GM12878 (cell line): ENCODE results near the gene RUSC1. TPM values are rescaled to one million over a fixed set of nuclear protein-coding genes. Genes with fewer than 3 reads are reported as not detected.

Experiments
- CEBPB ChIP-seq, 2 experiments: fragments of 150-350 bp in 1 of 2; IDR thresholded peaks; 2 replicates each; pipeline ENCODE4 v1.6.1; 2012 to 2014; ENCODE audit warnings: low read depth in 2 of 2, low read length in 2 of 2, borderline replicate concordance in 1 of 2, inconsistent platforms in 1 of 2
- CREM ChIP-seq: IDR thresholded peaks from 2 replicates; pipeline ENCODE4 v1.6.1; 2014; ENCODE audit warnings: antibody characterized with exemption, low read depth
- E2F4 ChIP-seq: IDR thresholded peaks from 2 replicates; pipeline ENCODE4 v1.6.1; 2012; ENCODE audit warnings: low read depth, low read length, improper control_type of control experiment
- EED ChIP-seq: sonication (generic); IDR thresholded peaks from 2 replicates; pipeline ENCODE4 v1.6.1; 2016; ENCODE audit warnings: antibody characterized with exemption, low read depth
- EGR1 ChIP-seq, 2 experiments: IDR thresholded peaks; 1 replicate in 1 of 2; 2 replicates in 1 of 2; pipeline ENCODE4 v1.6.1; 2011 to 2012; ENCODE audit warnings: low read depth in 2 of 2, low read length in 2 of 2, borderline replicate concordance in 1 of 2, mild to moderate bottlenecking in 1 of 2, moderate library complexity in 1 of 2
- EP300 ChIP-seq, 2 experiments: fragments of 150-350 bp in 1 of 2; IDR thresholded peaks; 2 replicates each; pipeline ENCODE4 v1.6.1; 2011 to 2012; ENCODE audit warnings: low read depth in 2 of 2, low read length in 2 of 2, borderline replicate concordance in 1 of 2, improper control_type of control experiment in 1 of 2, inconsistent platforms in 1 of 2; ENCODE audit not compliant: control insufficient read depth in 1 of 2
- LARP7 ChIP-seq: fragments of 450-650 bp; IDR thresholded peaks from 2 replicates; pipeline ENCODE4 v1.6.1; 2017; ENCODE audit warnings: mild to moderate bottlenecking
- MTA3 ChIP-seq: IDR thresholded peaks from 2 replicates; pipeline ENCODE4 v1.6.1; 2012; ENCODE audit warnings: low read length, inconsistent platforms, borderline replicate concordance
- RUNX3 ChIP-seq: IDR thresholded peaks from 2 replicates; pipeline ENCODE4 v1.6.1; 2012; ENCODE audit warnings: low read length, inconsistent platforms
- ZNF592 ChIP-seq: fragments of 450-650 bp; IDR thresholded peaks from 2 replicates; pipeline ENCODE4 v1.6.1; 2017; ENCODE audit warnings: mild to moderate bottlenecking, moderate library complexity
- polyA plus RNA-seq, 11 experiments: library from polyadenylated mRNA; depleted of rRNA in 4 of 11; unstranded in 6 of 11; stranded (reverse) in 5 of 11; fragments of >200 nt; fragmentation: Nextera tagmentation in 4 of 11; fragmentation: Illumina TruSeq in 1 of 11; extraction: Ambion mirVana in 4 of 11; extraction: Trizol in 1 of 11; gene quantifications; 1 replicate in 1 of 11; 2 replicates in 10 of 11; pipeline versions ENCODE4 v1.2.1 to v1.2.3, GENCODE V29; 2011 to 2016; ENCODE audit warnings: inconsistent platforms in 2 of 11, missing spikeins in 2 of 11, low read depth in 1 of 11
- total RNA-seq, 4 experiments: library from RNA; depleted of rRNA in 3 of 4; stranded (reverse); fragments of >200 nt in 3 of 4; fragmentation: Illumina TruSeq in 1 of 4; extraction: Trizol in 1 of 4; gene quantifications; 2 replicates each; pipeline versions ENCODE4 v1.2.1 to v1.2.3, GENCODE V29; 2013 to 2021
- TF ChIP-seq, protein P1 (sequence below): fragments of 450-650 bp; formaldehyde crosslinking; IDR thresholded peaks from 2 replicates; pipeline ENCODE4 v1.5.0; 2022; ENCODE audit warnings: mild to moderate bottlenecking, missing genetic modification characterization
- TF ChIP-seq, protein P2 (sequence below): fragments of 450-650 bp; conservative IDR thresholded peaks from 2 replicates; pipeline ENCODE4 v1.6.1; 2017; ENCODE audit warnings: mild to moderate bottlenecking, moderate library complexity
- TF ChIP-seq, protein P3 (sequence below): fragments of 450-650 bp; IDR thresholded peaks from 2 replicates; pipeline ENCODE4 v1.6.1; 2018; ENCODE audit warnings: borderline replicate concordance, mild to moderate bottlenecking; ENCODE audit not compliant: partially characterized antibody

RUSC1 gene
- total and polyA plus RNA-seq, 10 of the 15 experiments (the other 5 are each of a cell fraction or from before 2014, with no cell fraction given): 1.1 to 23.7 (median 12.3) TPM

- TF ChIP-seq, protein P1, sequence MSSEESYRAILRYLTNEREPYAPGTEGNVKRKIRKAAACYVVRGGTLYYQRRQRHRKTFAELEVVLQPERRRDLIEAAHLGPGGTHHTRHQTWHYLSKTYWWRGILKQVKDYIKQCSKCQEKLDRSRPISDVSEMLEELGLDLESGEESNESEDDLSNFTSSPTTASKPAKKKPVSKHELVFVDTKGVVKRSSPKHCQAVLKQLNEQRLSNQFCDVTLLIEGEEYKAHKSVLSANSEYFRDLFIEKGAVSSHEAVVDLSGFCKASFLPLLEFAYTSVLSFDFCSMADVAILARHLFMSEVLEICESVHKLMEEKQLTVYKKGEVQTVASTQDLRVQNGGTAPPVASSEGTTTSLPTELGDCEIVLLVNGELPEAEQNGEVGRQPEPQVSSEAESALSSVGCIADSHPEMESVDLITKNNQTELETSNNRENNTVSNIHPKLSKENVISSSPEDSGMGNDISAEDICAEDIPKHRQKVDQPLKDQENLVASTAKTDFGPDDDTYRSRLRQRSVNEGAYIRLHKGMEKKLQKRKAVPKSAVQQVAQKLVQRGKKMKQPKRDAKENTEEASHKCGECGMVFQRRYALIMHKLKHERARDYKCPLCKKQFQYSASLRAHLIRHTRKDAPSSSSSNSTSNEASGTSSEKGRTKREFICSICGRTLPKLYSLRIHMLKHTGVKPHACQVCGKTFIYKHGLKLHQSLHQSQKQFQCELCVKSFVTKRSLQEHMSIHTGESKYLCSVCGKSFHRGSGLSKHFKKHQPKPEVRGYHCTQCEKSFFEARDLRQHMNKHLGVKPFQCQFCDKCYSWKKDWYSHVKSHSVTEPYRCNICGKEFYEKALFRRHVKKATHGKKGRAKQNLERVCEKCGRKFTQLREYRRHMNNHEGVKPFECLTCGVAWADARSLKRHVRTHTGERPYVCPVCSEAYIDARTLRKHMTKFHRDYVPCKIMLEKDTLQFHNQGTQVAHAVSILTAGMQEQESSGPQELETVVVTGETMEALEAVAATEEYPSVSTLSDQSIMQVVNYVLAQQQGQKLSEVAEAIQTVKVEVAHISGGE (CRISPR knock-in tag): no peak
- TF ChIP-seq EED (peak; percentile 16; the same call in 1 of the 2 replicates), EP300 (IDR thresholded peaks at IDR 0.05; ENCODE audit: borderline replicate concordance in 1 of 2, control insufficient read depth in 1 of 2, low read depth in 2 of 2, low read length in 2 of 2) (0 out of 4 replicates have a peak, but pooled peaks of 1 of the 2 experiments have one; percentile 48), RUNX3 (peak; percentile 83), CREM (peak; percentile 97), CEBPB (IDR thresholded peaks at IDR 0.05; ENCODE audit: borderline replicate concordance in 1 of 2, low read depth in 2 of 2, low read length in 2 of 2) (no peak), MTA3 (no peak), EGR1 (IDR thresholded peaks at IDR 0.05; ENCODE audit: borderline replicate concordance in 1 of 2, low read depth in 2 of 2, low read length in 2 of 2) (no peak), ZNF592 (no peak), LARP7 (peak; percentile 23; the same call in 1 of the 2 replicates), E2F4 (peak; percentile 71; the same call in 1 of the 2 replicates)
- TF ChIP-seq, protein P2, sequence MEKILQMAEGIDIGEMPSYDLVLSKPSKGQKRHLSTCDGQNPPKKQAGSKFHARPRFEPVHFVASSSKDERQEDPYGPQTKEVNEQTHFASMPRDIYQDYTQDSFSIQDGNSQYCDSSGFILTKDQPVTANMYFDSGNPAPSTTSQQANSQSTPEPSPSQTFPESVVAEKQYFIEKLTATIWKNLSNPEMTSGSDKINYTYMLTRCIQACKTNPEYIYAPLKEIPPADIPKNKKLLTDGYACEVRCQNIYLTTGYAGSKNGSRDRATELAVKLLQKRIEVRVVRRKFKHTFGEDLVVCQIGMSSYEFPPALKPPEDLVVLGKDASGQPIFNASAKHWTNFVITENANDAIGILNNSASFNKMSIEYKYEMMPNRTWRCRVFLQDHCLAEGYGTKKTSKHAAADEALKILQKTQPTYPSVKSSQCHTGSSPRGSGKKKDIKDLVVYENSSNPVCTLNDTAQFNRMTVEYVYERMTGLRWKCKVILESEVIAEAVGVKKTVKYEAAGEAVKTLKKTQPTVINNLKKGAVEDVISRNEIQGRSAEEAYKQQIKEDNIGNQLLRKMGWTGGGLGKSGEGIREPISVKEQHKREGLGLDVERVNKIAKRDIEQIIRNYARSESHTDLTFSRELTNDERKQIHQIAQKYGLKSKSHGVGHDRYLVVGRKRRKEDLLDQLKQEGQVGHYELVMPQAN: no peak
- TF ChIP-seq, protein P3, sequence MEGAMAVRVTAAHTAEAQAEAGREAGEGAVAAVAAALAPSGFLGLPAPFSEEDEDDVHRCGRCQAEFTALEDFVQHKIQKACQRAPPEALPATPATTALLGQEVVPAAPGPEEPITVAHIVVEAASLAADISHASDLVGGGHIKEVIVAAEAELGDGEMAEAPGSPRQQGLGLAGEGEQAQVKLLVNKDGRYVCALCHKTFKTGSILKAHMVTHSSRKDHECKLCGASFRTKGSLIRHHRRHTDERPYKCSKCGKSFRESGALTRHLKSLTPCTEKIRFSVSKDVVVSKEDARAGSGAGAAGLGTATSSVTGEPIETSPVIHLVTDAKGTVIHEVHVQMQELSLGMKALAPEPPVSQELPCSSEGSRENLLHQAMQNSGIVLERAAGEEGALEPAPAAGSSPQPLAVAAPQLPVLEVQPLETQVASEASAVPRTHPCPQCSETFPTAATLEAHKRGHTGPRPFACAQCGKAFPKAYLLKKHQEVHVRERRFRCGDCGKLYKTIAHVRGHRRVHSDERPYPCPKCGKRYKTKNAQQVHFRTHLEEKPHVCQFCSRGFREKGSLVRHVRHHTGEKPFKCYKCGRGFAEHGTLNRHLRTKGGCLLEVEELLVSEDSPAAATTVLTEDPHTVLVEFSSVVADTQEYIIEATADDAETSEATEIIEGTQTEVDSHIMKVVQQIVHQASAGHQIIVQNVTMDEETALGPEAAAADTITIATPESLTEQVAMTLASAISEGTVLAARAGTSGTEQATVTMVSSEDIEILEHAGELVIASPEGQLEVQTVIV: peak; percentile 97
These were observed 11.9 kb upstream of the RUSC1 start, which contains the start of gene FDPS (continued) for GRCh38 chr1:155308493-155309422.
